Naive thymus-derived CD8-positive, alpha-beta T cell (primary cell): ENCODE data around the gene ETV3. TPM values are rescaled to one million over a fixed set of nuclear protein-coding genes. Genes with fewer than 3 reads are reported as not detected.
A peak's percentile ranks its signal among the peaks of the same experiment; 100 is the strongest.

Experiments used
- ATAC-seq, 2 donors: fragments of 150-1000 bp; cut with Tn5 transposase in 1 of 2; sonication (Bioruptor Pico), chemical (Tn5 transposase) in 1 of 2; 1 replicate in 1 of 2; 2 replicates in 1 of 2; pipeline ENCODE4 v1.10.0; 2021; ENCODE audit warnings: mild to moderate bottlenecking in 2 of 2, moderate library complexity in 2 of 2
- POLR2A ChIA-PET: fragments of 350-600 bp; sonication (Branson Sonifier 250); formaldehyde crosslinking; loops from one replicate; lab custom pipeline; 2021; ENCODE audit warnings: antibody characterized with exemption; lab: Charles Lee
- DNase-seq, 10 donors: peaks; one replicate each; pipeline versions ENCODE4 v3.0.0 to v3.0.0-alpha.2; 2020 to 2022
- H3K27ac Mint-ChIP-seq, 10 donors: one replicate each; pipeline ENCODE4 v1.8.0; 2020 to 2022; ENCODE audit warnings: mild to moderate bottlenecking in 10 of 10, mixed read lengths in 10 of 10, moderate library complexity in 4 of 10, inconsistent platforms in 1 of 10
- H3K27me3 Mint-ChIP-seq, 5 donors: one replicate each; pipeline ENCODE4 v1.8.0; 2021 to 2022; ENCODE audit warnings: mixed read lengths in 5 of 5
- H3K36me3 Mint-ChIP-seq, 3 donors: one replicate each; pipeline ENCODE4 v1.8.0; 2020 to 2022; ENCODE audit warnings: mixed read lengths in 3 of 3, mild to moderate bottlenecking in 2 of 3, inconsistent platforms in 1 of 3
- H3K4me1 Mint-ChIP-seq, 4 donors: one replicate each; pipeline ENCODE4 v1.8.0; 2021 to 2022; ENCODE audit warnings: mixed read lengths in 4 of 4
- H3K4me3 Mint-ChIP-seq, 10 donors: one replicate each; pipeline ENCODE4 v1.8.0; 2020 to 2022; ENCODE audit warnings: mild to moderate bottlenecking in 10 of 10, mixed read lengths in 10 of 10, moderate library complexity in 6 of 10, inconsistent platforms in 1 of 10
- H3K9me3 Mint-ChIP-seq, 9 donors: one replicate each; pipeline ENCODE4 v1.8.0; 2020 to 2022; ENCODE audit warnings: mixed read lengths in 9 of 9, mild to moderate bottlenecking in 3 of 9, inconsistent platforms in 1 of 9, moderate library complexity in 1 of 9
- polyA plus RNA-seq, 3 donors: library from polyadenylated mRNA; unstranded; fragments of 300-500 nt; fragmentation: Illumina TruSeq; gene quantifications; one replicate each; pipeline ENCODE4 v1.2.3, GENCODE V29; 2021
- total RNA-seq, 8 experiments: library from RNA in 2 of 8; stranded (reverse) in 2 of 8; gene quantifications; one replicate each; pipeline ENCODE4 v1.2.3 and lab custom pipeline; 2021 to 2026

ETV3 gene
- total and polyA plus RNA-seq, 5 experiments from 2014 or later = 3.5 to 29.8 (median 16.4) TPM

GRCh38 chr1:157156058-157156541 lies 17.9 kb upstream of the ETV3 start:
- no peaks in the 10 kb centered on the region for H3K9me3 Mint-ChIP-seq
- no peaks in the 10 kb centered on the region for H3K36me3 Mint-ChIP-seq
- peak; percentile 79 to 90 for ATAC-seq
- peaks cover 10 to 22% (median 20%) of the 10 kb centered on the region in 4 donors for H3K4me1 Mint-ChIP-seq
- POLR2A ChIA-PET = interaction anchor here (3.5 kb wide), 1 partner anchor 66 kb away, joined by 22 read pairs; no protein-coding TSS in a partner anchor
- H3K27me3 Mint-ChIP-seq = peaks cover 5 to 22% (median 19%) of the 10 kb centered on the region in 5 donors
- peak overlapping the region; percentile 21 to 74 (median 56) for H3K4me3 Mint-ChIP-seq
- peak overlapping the region in 5 of 10 donors; percentile 70 to 90 (median 76) for H3K27ac Mint-ChIP-seq
- DNase-seq = peak; percentile 56 to 86 (median 76)

GRCh38 chr1:157155658-157156057 lies 17.5 kb upstream of the ETV3 start:
- peaks cover 5 to 22% (median 19%) of the 10 kb centered on the region in 5 donors for H3K27me3 Mint-ChIP-seq
- POLR2A ChIA-PET = interaction anchor here (3.5 kb wide), 1 partner anchor 65 kb away, joined by 22 read pairs; no protein-coding TSS in a partner anchor
- H3K4me1 Mint-ChIP-seq = peaks cover 10 to 26% (median 22%) of the 10 kb centered on the region in 4 donors
- H3K9me3 Mint-ChIP-seq = no peaks in the 10 kb centered on the region
- H3K36me3 Mint-ChIP-seq = no peaks in the 10 kb centered on the region
- H3K27ac Mint-ChIP-seq = peak overlapping the region in 5 of 10 donors; percentile 70 to 90 (median 76)
- DNase-seq (no peak), ATAC-seq (peak; percentile 3 to 17)
- H3K4me3 Mint-ChIP-seq = peak overlapping the region; percentile 21 to 74 (median 56)

GRCh38 chr1:157154940-157155514 lies 16.8 kb upstream of the ETV3 start:
- H3K4me3 Mint-ChIP-seq = no peak overlapping the region
- no peaks in the 10 kb centered on the region for H3K9me3 Mint-ChIP-seq
- peaks cover 10 to 27% (median 22%) of the 10 kb centered on the region in 4 donors for H3K4me1 Mint-ChIP-seq
- peak overlapping the region in 1 of 10 donors; percentile 76 for H3K27ac Mint-ChIP-seq
- DNase-seq (no peak), ATAC-seq (no peak)
- no peaks in the 10 kb centered on the region for H3K36me3 Mint-ChIP-seq
- POLR2A ChIA-PET = interaction anchor here (0.8 to 3.5 kb wide), 2 partner anchors 16 to 65 kb away, joined by 3 to 22 read pairs; no protein-coding TSS in a partner anchor
- peaks cover 5 to 22% (median 19%) of the 10 kb centered on the region in 5 donors for H3K27me3 Mint-ChIP-seq

- ATAC-seq = no peak
- H3K36me3 Mint-ChIP-seq = no peaks in the 10 kb centered on the region
- H3K4me1 Mint-ChIP-seq = peaks cover 10 to 27% (median 22%) of the 10 kb centered on the region in 4 donors
- H3K4me3 Mint-ChIP-seq = no peak overlapping the region
- peak overlapping the region in 3 of 10 donors; percentile 29 to 71 (median 63) for H3K27ac Mint-ChIP-seq
- no peaks in the 10 kb centered on the region for H3K9me3 Mint-ChIP-seq
- DNase-seq = no peak
- POLR2A ChIA-PET = interaction anchor here (0.8 to 3.5 kb wide), 2 partner anchors 15 to 64 kb away, joined by 3 to 22 read pairs; no protein-coding TSS in a partner anchor
- peaks cover 5 to 22% (median 19%) of the 10 kb centered on the region in 5 donors for H3K27me3 Mint-ChIP-seq
Measured at GRCh38 chr1:157154291-157154690, 16.1 kb upstream of the ETV3 start.

GRCh38 chr1:157153746-157154145 lies 15.6 kb upstream of the ETV3 start:
- no peak for DNase-seq
- H3K27me3 Mint-ChIP-seq = peaks cover 5 to 20% (median 17%) of the 10 kb centered on the region in 5 donors
- ATAC-seq = no peak
- peak overlapping the region in 4 of 10 donors; percentile 22 to 71 (median 46) for H3K27ac Mint-ChIP-seq
- peaks cover 10 to 27% (median 22%) of the 10 kb centered on the region in 4 donors for H3K4me1 Mint-ChIP-seq
- H3K4me3 Mint-ChIP-seq = peak overlapping the region in 2 of 10 donors; percentile 3 to 31
- no peaks in the 10 kb centered on the region for H3K36me3 Mint-ChIP-seq
- POLR2A ChIA-PET = no interaction called here
- H3K9me3 Mint-ChIP-seq = no peaks in the 10 kb centered on the region

GRCh38 chr1:157152510-157152909 lies 14.3 kb upstream of the ETV3 start:
- Mint-ChIP-seq H3K4me1 (peaks cover 10 to 37% (median 24%) of the 10 kb centered on the region in 4 donors), H3K36me3 (no peaks in the 10 kb centered on the region), H3K27me3 (peaks cover 5 to 11% (median 10%) of the 10 kb centered on the region in 5 donors), H3K27ac (no peak overlapping the region), H3K9me3 (no peaks in the 10 kb centered on the region), H3K4me3 (no peak overlapping the region)
- DNase-seq (no peak), ATAC-seq (no peak)
- POLR2A ChIA-PET = no interaction called here

- no peak for ATAC-seq
- no peak for DNase-seq
- H3K9me3 Mint-ChIP-seq = no peaks in the 10 kb centered on the region
- POLR2A ChIA-PET = no interaction called here
- peaks cover 1 to 7% (median 4%) of the 10 kb centered on the region in 5 donors for H3K27me3 Mint-ChIP-seq
- no peaks in the 10 kb centered on the region for H3K36me3 Mint-ChIP-seq
- peaks cover 11 to 37% (median 24%) of the 10 kb centered on the region in 4 donors for H3K4me1 Mint-ChIP-seq
- peak overlapping the region in 2 of 10 donors; percentile 17 to 46 for H3K27ac Mint-ChIP-seq
- H3K4me3 Mint-ChIP-seq = no peak overlapping the region
Measured at GRCh38 chr1:157151506-157151905, 13.3 kb upstream of the ETV3 start.

- ATAC-seq (no peak), DNase-seq (no peak)
- POLR2A ChIA-PET = no interaction called here
- Mint-ChIP-seq H3K4me1 (peaks cover 11 to 37% (median 21%) of the 10 kb centered on the region in 4 donors), H3K27ac (peak overlapping the region in 2 of 10 donors; percentile 5 to 46), H3K4me3 (no peak overlapping the region), H3K27me3 (peaks cover 0 to 5% (median 1%) of the 10 kb centered on the region in 5 donors), H3K36me3 (no peaks in the 10 kb centered on the region), H3K9me3 (no peaks in the 10 kb centered on the region)
Measured at GRCh38 chr1:157151073-157151472, 12.9 kb upstream of the ETV3 start.

- Mint-ChIP-seq H3K27me3 (peaks cover 0 to 4% (median 1%) of the 10 kb centered on the region in 5 donors), H3K27ac (peak overlapping the region in 2 of 10 donors; percentile 5), H3K4me3 (no peak overlapping the region), H3K9me3 (no peaks in the 10 kb centered on the region), H3K36me3 (no peaks in the 10 kb centered on the region), H3K4me1 (peaks cover 9 to 34% (median 17%) of the 10 kb centered on the region in 4 donors)
- DNase-seq (no peak), ATAC-seq (no peak)
- POLR2A ChIA-PET = no interaction called here
Measured at GRCh38 chr1:157150631-157151030, 12.4 kb upstream of the ETV3 start.

- no peaks in the 10 kb centered on the region for H3K36me3 Mint-ChIP-seq
- no peaks in the 10 kb centered on the region for H3K9me3 Mint-ChIP-seq
- H3K27ac Mint-ChIP-seq = peak overlapping the region in 7 of 10 donors; percentile 5 to 79 (median 20)
- peaks cover 0 to 2% (median 0%) of the 10 kb centered on the region in 5 donors for H3K27me3 Mint-ChIP-seq
- DNase-seq (no peak), ATAC-seq (no peak)
- peaks cover 0 to 15% (median 5%) of the 10 kb centered on the region in 4 donors for H3K4me1 Mint-ChIP-seq
- POLR2A ChIA-PET = interaction anchor here (2.5 kb wide), 1 partner anchor 9 kb away, joined by 10 read pairs; no protein-coding TSS in a partner anchor
- H3K4me3 Mint-ChIP-seq = no peak overlapping the region
Measured at GRCh38 chr1:157147906-157148700, 9.9 kb upstream of the ETV3 start.

- H3K36me3 Mint-ChIP-seq = no peaks in the 10 kb centered on the region
- DNase-seq (no peak), ATAC-seq (no peak)
- no peak overlapping the region for H3K4me3 Mint-ChIP-seq
- no peaks in the 10 kb centered on the region for H3K27me3 Mint-ChIP-seq
- POLR2A ChIA-PET = interaction anchor here (2.5 kb wide), 1 partner anchor 8 kb away, joined by 10 read pairs; no protein-coding TSS in a partner anchor
- H3K9me3 Mint-ChIP-seq = no peaks in the 10 kb centered on the region
- H3K27ac Mint-ChIP-seq = peak overlapping the region in 1 of 10 donors; percentile 46
- H3K4me1 Mint-ChIP-seq = peaks cover 0 to 15% (median 5%) of the 10 kb centered on the region in 4 donors
Measured at GRCh38 chr1:157147037-157147436, 8.8 kb upstream of the ETV3 start.

- no peak for DNase-seq
- ATAC-seq = no peak
- POLR2A ChIA-PET = no interaction called here
- no peak overlapping the region for H3K27ac Mint-ChIP-seq
- H3K9me3 Mint-ChIP-seq = no peaks in the 10 kb centered on the region
- H3K4me1 Mint-ChIP-seq = peaks cover 0 to 15% (median 5%) of the 10 kb centered on the region in 4 donors
- H3K36me3 Mint-ChIP-seq = no peaks in the 10 kb centered on the region
- no peak overlapping the region for H3K4me3 Mint-ChIP-seq
- no peaks in the 10 kb centered on the region for H3K27me3 Mint-ChIP-seq
Measured at GRCh38 chr1:157146244-157146643, 8.0 kb upstream of the ETV3 start.
